Smooth muscle cell (in vitro differentiated cells): Measurements from ENCODE around the gene GATAD2A. TPM values are rescaled to one million over a fixed set of nuclear protein-coding genes. Genes with fewer than 3 reads are reported as not detected.

Experiments used
- DNase-seq: peaks from one replicate; lab custom pipeline; 2025; ENCODE audit not compliant: unreplicated experiment; lab: John Stamatoyannopoulos, UW
- H2AFZ ChIP-seq: fragments of 200-600 bp; sonication (generic); 2 replicates; pipeline ENCODE4 v1.6.0; 2016; ENCODE audit warnings: antibody characterized with exemption, low read depth, mild to moderate bottlenecking
- H3F3A ChIP-seq: fragments of 200-600 bp; sonication (generic); 2 replicates; pipeline ENCODE4 v1.6.0; 2017; ENCODE audit warnings: antibody characterized with exemption, low read depth
- H3K27ac ChIP-seq: fragments of 200-600 bp; sonication (generic); 2 replicates; pipeline ENCODE4 v1.5.1; 2016; ENCODE audit warnings: low read depth, mild to moderate bottlenecking
- H3K27me3 ChIP-seq: fragments of 200-600 bp; sonication (generic); 2 replicates; pipeline ENCODE4 v1.6.1; 2016; ENCODE audit warnings: low read depth, mild to moderate bottlenecking
- H3K36me3 ChIP-seq: fragments of 200-600 bp; sonication (generic); 2 replicates; pipeline ENCODE4 v1.5.1; 2016; ENCODE audit warnings: low read depth
- H3K4me1 ChIP-seq: fragments of 200-600 bp; sonication (generic); 2 replicates; pipeline ENCODE4 v1.5.1; 2016; ENCODE audit warnings: low read depth
- H3K4me2 ChIP-seq: fragments of 200-600 bp; sonication (generic); 2 replicates; pipeline ENCODE4 v1.6.0; 2016; ENCODE audit warnings: mild to moderate bottlenecking
- H3K4me3 ChIP-seq: fragments of 200-600 bp; sonication (generic); 2 replicates; pipeline ENCODE4 v1.5.1; 2016; ENCODE audit warnings: mild to moderate bottlenecking
- H3K79me2 ChIP-seq: fragments of 200-600 bp; sonication (generic); 2 replicates; pipeline ENCODE4 v1.6.0; 2016; ENCODE audit warnings: low read depth, mild to moderate bottlenecking
- H3K9ac ChIP-seq: fragments of 200-600 bp; sonication (generic); 2 replicates; pipeline ENCODE4 v1.6.0; 2016; ENCODE audit warnings: low read depth
- H3K9me3 ChIP-seq: fragments of 200-600 bp; sonication (generic); replicated peaks from 2 replicates; pipeline ENCODE4 v1.5.1; 2016; ENCODE audit warnings: low read depth
- H4K20me1 ChIP-seq: fragments of 200-600 bp; sonication (generic); 2 replicates; pipeline ENCODE4 v1.6.0; 2016; ENCODE audit warnings: low read depth
- WGBS: methylation state at CpG from one replicate; pipeline ENCODE4 v1.1.7; 2016; ENCODE audit warnings: low lambda C conversion rate; 5-methylcytosine and 5-hydroxymethylcytosine counted together
- polyA plus RNA-seq: library from polyadenylated mRNA; unstranded; fragments of >200 nt; fragmentation: Nextera tagmentation; extraction: Ambion mirVana; gene quantifications from 2 replicates; pipeline ENCODE4 v1.2.1, GENCODE V29; 2016
- total RNA-seq: library from RNA; depleted of rRNA; stranded (reverse); fragments of >200 nt; gene quantifications from 2 replicates; pipeline ENCODE4 v1.2.3, GENCODE V29; 2014
- TF ChIP-seq, protein P1 (sequence below): fragments of 200-600 bp; sonication (generic); IDR thresholded peaks from 2 replicates; pipeline ENCODE4 v1.5.1; 2017; ENCODE audit warnings: borderline replicate concordance, mild to moderate bottlenecking, antibody characterized with exemption; ENCODE audit not compliant: insufficient read depth, poor library complexity, severe bottlenecking

GATAD2A gene
- total and polyA plus RNA-seq, 2 experiments from 2014 or later, result 26.8 to 27.0 TPM

DNA sequence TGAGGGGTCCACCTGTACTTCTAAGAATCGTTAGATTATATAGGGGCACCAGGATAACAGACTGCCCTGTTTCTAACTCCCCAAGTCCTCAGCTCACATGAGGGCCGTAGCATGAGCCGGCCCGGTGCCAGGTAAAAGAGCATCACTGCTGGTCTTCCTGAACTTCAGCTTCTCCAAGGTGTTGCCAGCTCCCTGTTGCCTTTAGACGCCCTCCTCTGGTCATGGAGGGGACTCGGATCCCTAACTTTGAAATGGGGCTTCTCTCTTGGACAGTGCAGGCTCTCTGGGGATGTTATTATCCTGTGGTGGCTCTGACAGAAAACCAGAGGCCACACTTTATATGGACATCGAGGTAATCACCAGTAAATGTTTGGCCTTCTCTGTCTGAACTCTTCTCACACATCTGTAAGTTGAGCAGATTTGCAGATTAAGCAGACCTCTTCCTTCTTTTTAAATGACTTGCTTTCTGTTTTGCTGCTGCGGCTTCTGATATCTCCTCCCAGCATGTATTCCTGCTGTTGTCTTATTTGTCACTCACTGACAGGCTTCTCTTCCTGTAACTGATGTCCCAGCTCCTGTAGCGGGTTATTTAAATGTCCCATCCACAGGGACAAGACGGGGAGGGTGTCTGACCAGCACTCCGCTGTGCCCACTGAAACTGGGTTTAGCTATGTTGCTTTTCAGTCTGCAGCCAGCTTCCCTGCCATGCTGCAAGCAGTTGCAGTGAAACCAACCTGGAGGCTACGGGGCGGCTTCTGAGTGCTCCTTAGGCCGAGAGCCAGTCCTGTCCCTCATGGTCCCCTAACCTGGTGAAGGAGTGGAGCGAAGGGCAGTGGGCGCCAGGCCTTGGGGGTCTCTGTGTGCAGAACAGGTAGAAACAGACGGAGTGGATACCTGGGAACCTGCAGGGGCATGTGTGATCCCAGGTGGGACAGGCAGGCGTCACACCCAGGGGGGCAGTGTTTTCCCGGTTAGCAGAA is 70.7 kb downstream of the GATAD2A start:
- TF ChIP-seq, protein P1, sequence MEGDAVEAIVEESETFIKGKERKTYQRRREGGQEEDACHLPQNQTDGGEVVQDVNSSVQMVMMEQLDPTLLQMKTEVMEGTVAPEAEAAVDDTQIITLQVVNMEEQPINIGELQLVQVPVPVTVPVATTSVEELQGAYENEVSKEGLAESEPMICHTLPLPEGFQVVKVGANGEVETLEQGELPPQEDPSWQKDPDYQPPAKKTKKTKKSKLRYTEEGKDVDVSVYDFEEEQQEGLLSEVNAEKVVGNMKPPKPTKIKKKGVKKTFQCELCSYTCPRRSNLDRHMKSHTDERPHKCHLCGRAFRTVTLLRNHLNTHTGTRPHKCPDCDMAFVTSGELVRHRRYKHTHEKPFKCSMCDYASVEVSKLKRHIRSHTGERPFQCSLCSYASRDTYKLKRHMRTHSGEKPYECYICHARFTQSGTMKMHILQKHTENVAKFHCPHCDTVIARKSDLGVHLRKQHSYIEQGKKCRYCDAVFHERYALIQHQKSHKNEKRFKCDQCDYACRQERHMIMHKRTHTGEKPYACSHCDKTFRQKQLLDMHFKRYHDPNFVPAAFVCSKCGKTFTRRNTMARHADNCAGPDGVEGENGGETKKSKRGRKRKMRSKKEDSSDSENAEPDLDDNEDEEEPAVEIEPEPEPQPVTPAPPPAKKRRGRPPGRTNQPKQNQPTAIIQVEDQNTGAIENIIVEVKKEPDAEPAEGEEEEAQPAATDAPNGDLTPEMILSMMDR, result peak; percentile 11
- Histone ChIP-seq H3K4me2 (no peak overlapping the region), H3K79me2 (peaks cover 82% of the 10 kb centered on the region), H2AFZ (no peak overlapping the region), H3K36me3 (no peaks in the 10 kb centered on the region), H3K4me3 (no peak overlapping the region), H4K20me1 (peaks cover 90% of the 10 kb centered on the region), H3K9me3 (no peaks in the 10 kb centered on the region), H3K27ac (no peak overlapping the region), H3K9ac (no peak overlapping the region), H3F3A (no peaks in the 10 kb centered on the region), H3K27me3 (no peaks in the 10 kb centered on the region), H3K4me1 (peaks cover 7% of the 10 kb centered on the region)
- no peak for DNase-seq
- 79% methylated on average over 19 of the region's 19 CpGs for WGBS

DNA sequence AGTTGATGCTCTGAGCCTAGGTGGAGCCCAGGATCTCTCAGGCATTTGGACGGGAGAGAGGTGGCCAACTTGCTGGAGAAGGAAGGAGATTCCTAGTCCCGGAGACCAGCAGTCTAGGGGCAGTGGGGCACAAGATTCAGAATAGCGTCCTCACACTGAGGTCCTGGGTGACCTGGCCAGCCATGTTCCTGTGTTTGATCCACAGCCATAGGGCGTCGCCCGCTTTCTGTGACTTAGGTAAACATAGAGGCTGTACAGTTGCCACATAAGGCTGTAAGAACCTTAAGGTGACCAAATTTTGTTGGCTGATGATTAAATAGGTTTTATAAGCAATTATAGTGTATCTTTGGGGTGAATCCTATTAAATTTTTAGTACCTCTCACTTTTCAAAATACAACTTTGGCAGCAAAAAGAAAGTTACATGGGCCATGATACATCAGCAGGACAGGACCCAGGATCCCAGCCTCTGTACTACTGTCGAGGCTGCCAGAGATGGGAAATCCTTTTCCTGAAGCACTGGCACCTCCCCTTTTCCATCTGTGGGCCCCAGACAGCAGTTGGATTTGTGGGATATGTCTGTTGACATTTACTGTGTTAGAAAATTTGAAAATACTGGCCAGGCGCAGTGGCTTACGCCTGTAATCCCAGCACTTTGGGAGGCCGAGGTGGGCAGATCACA is 72.4 kb downstream of the GATAD2A start:
- Histone ChIP-seq H3K79me2 (peaks cover 84% of the 10 kb centered on the region), H3K27me3 (no peaks in the 10 kb centered on the region)
- DNase-seq, result no peak

DNA sequence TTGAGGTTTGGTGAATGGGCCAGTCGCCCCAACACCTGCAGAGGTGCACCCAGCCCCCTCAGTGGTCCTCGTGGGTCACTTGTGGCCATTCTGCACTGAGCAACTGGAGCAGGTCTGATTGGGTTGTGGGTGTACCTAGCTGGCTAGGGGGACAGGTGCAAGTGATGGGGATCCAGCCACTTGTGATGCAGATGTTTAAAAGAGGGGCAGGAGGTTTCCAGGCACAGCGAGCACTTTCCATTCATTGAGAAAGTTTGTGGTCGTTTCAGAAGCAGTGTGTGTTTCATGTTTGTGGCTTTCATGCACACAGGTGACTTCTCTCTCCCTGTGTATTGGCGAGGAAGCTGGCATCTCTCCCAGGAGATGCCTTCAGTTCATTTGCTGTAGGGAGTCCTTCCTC is 75.2 kb downstream of the GATAD2A start:
- TF ChIP-seq, protein P1, result no peak
- no peak overlapping the region for H2AFZ ChIP-seq
- peaks cover 9% of the 10 kb centered on the region for H3F3A ChIP-seq
- no peak overlapping the region for H3K4me3 ChIP-seq
- peaks cover 7% of the 10 kb centered on the region for H3K4me1 ChIP-seq
- H3K36me3 ChIP-seq, result no peaks in the 10 kb centered on the region
- 97% methylated on average over 5 of the region's 5 CpGs for WGBS
- H3K9ac ChIP-seq, result no peak overlapping the region
- no peak overlapping the region for H3K4me2 ChIP-seq
- peaks cover 71% of the 10 kb centered on the region for H3K79me2 ChIP-seq
- H3K27ac ChIP-seq, result no peak overlapping the region
- no peaks in the 10 kb centered on the region for H3K9me3 ChIP-seq
- no peak for DNase-seq
- H4K20me1 ChIP-seq, result peaks cover 84% of the 10 kb centered on the region
- H3K27me3 ChIP-seq, result no peaks in the 10 kb centered on the region

More for the DNA sequence above, 72.4 kb downstream of the GATAD2A start:
- 78% methylated on average over 10 of the region's 10 CpGs for whole genome bisulfite sequencing
- no peak overlapping the region for H3K4me2 ChIP-seq
- no peak overlapping the region for H3K27ac ChIP-seq
- H3K4me1 ChIP-seq, result peaks cover 9% of the 10 kb centered on the region
- H3K4me3 ChIP-seq, result no peak overlapping the region
- H2AFZ ChIP-seq, result no peak overlapping the region
- no peaks in the 10 kb centered on the region for H3K36me3 ChIP-seq
- H3F3A ChIP-seq, result no peaks in the 10 kb centered on the region
- H3K9me3 ChIP-seq, result no peaks in the 10 kb centered on the region
- no peak overlapping the region for H3K9ac ChIP-seq
- peaks cover 95% of the 10 kb centered on the region for H4K20me1 ChIP-seq
- TF ChIP-seq, protein P1, result no peak
